ENCODE results near the gene ARFGEF3. TPM values are rescaled to one million over a fixed set of nuclear protein-coding genes. Genes with fewer than 3 reads are reported as not detected.

Gene ARFGEF3
- total RNA-seq, 6 experiments from 2014 or later: 0.06 to 0.19 (median 0.08) TPM

DNA sequence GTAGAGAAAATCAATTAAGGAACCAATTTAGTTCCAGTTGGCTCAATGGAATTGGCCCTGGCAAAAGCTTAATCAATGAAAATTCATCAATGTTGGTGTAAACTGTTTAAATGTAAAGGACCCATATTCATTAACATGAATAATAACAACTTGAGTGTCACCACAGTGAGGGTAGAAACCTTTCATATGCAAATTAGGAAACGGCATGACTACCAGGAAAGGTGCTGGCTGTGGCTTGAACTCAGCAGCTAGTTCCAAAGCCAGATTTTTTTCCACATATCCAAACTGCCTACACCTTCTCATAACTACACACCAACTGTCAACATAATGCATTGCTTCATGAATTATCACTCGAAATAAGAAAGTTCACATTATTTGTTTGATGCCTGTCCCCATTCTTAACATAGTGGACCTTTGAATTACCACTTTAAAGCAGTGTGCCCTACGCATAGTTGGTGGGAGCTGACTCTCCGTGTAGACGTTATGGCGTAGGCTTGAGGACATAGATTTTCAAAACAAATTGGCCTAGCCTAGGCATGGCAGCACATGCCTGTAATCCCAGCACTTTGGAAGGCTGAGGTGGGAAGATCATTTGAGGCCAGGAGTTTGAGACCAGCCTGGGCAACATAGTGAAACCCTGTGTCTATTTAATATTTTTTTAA is 36.8 kb downstream of the ARFGEF3 start:
- Mint-ChIP-seq H3K9me3 (no peaks in the 10 kb centered on the region), H3K4me1 (ENCODE audit: low read depth) (no peaks in the 10 kb centered on the region), H3K4me3 (no peak overlapping the region), H3K27me3 (ENCODE audit: insufficient read depth) (no peaks in the 10 kb centered on the region; the same call in 1 of the 2 replicates), H3K36me3 (ENCODE audit: low read depth) (no peaks in the 10 kb centered on the region), H3K27ac (no peak overlapping the region)
- TF ChIP-seq CTCF (IDR thresholded peaks at IDR 0.05): no peak
- no peak for DNase-seq

- no peak overlapping the region for H3K4me3 Mint-ChIP-seq
- H3K4me1 Mint-ChIP-seq (ENCODE audit: low read depth): no peaks in the 10 kb centered on the region
- H3K27ac Mint-ChIP-seq: no peak overlapping the region
- peaks cover 1% of the 10 kb centered on the region; the same call in 1 of the 2 replicates for H3K27me3 Mint-ChIP-seq (ENCODE audit: insufficient read depth)
- H3K9me3 Mint-ChIP-seq: no peaks in the 10 kb centered on the region
- TF ChIP-seq CTCF (IDR thresholded peaks at IDR 0.05): no peak
- no peaks in the 10 kb centered on the region for H3K36me3 Mint-ChIP-seq (ENCODE audit: low read depth)
- DNase-seq: no peak
Observed at GRCh38 chr6:138201836-138202235, 40.1 kb downstream of the ARFGEF3 start.

DNA sequence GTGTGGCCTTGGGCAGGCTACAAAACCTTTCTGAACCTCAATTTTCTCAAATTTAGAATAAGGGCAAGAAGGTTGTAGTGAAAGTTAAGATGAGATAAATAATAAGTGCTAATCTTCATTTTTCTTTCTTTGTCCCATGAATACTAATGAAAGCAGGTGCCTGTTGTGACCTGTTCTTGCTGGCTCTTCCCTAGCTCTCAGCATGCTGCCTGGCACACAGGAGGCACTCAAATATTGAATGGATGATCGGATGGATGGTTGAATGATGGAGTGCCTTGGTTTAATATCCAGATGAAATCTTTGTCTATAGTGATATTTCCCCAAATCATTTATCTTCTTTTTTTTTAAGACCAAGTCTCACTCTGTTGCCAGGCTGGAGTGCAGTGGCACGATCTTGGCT is 41.6 kb downstream of the ARFGEF3 start:
- peaks cover 1% of the 10 kb centered on the region; the same call in 1 of the 2 replicates for H3K27me3 Mint-ChIP-seq (ENCODE audit: insufficient read depth)
- no peak for TF ChIP-seq CTCF (IDR thresholded peaks at IDR 0.05)
- H3K4me1 Mint-ChIP-seq (ENCODE audit: low read depth): no peaks in the 10 kb centered on the region

DNA sequence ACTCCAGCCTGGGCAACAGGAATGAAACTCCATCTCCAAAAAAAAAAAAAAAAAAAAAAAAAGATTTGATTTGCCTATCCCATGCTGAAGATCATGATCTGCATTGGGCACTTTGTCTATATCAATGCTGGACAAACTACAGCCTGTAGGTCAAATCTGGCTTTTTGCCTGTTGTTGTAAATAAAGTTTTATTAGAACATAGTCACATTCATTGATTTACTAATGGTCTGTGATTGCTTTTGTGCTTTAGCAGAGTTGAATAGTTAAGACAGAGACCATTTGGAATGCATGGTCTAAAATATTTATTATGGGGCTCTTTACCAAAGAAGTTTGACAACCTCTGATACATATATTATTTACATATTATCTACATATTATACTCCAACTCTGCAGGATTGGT is 42.6 kb downstream of the ARFGEF3 start:
- peaks cover 1% of the 10 kb centered on the region; the same call in 1 of the 2 replicates for H3K27me3 Mint-ChIP-seq (ENCODE audit: insufficient read depth)
- TF ChIP-seq CTCF (IDR thresholded peaks at IDR 0.05): no peak
- no peaks in the 10 kb centered on the region for H3K4me1 Mint-ChIP-seq (ENCODE audit: low read depth)
- DNase-seq: no peak
- H3K27ac Mint-ChIP-seq: no peak overlapping the region
- no peak overlapping the region for H3K4me3 Mint-ChIP-seq
- no peaks in the 10 kb centered on the region for H3K9me3 Mint-ChIP-seq
- H3K36me3 Mint-ChIP-seq (ENCODE audit: low read depth): no peaks in the 10 kb centered on the region

More for the DNA sequence above, 41.6 kb downstream of the ARFGEF3 start:
- H3K4me3 Mint-ChIP-seq: no peak overlapping the region
- no peak overlapping the region for H3K27ac Mint-ChIP-seq
- no peak for DNase-seq
- no peaks in the 10 kb centered on the region for H3K9me3 Mint-ChIP-seq
- H3K36me3 Mint-ChIP-seq (ENCODE audit: low read depth): no peaks in the 10 kb centered on the region

DNA sequence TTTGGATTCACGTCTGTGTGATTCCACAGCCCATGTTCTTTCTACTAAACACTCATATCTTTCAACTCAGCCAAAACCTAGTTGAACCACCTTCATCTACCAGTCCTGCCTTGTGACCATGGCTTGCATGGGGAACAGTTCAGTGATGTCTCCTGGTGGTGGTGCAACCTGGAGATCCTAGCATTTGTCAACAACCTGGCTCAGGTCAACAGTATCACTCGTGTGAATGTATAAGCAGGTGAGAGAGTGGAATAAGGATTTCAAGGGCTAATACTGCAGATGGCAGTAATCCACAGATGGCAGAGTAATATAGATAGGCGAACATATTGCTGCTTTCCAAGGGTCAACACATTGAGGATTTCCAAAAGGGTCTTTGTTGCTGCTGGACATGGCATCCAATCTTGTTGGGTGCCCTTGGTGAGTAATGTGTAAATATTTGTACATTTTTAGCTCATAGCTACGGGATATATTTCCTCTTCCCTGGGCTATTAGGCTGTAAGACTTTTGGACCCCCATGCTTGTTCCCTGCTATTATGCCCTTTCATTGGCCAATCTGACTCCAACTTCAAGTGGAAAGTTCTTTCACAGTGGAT is 43.1 kb downstream of the ARFGEF3 start:
- DNase-seq: no peak
- Mint-ChIP-seq H3K27me3 (ENCODE audit: insufficient read depth) (peaks cover 1% of the 10 kb centered on the region; the same call in 1 of the 2 replicates), H3K9me3 (no peaks in the 10 kb centered on the region), H3K4me3 (no peak overlapping the region), H3K36me3 (ENCODE audit: low read depth) (no peaks in the 10 kb centered on the region), H3K4me1 (ENCODE audit: low read depth) (no peaks in the 10 kb centered on the region), H3K27ac (no peak overlapping the region)
- no peak for TF ChIP-seq CTCF (IDR thresholded peaks at IDR 0.05)
